K562 (cell line): Measurements from ENCODE around the gene CDC26. TPM values are rescaled to one million over a fixed set of nuclear protein-coding genes. Genes with fewer than 3 reads are reported as not detected.

ENCODE experiments used
- C11orf30 ChIP-seq: fragments of 450-650 bp; IDR thresholded peaks from 2 replicates; pipeline ENCODE4 v1.6.1; 2016; ENCODE audit warnings: low read depth, mild to moderate bottlenecking
- CBX1 ChIP-seq: sonication (generic); IDR thresholded peaks from 2 replicates; pipeline ENCODE4 v1.6.1; 2016; ENCODE audit warnings: antibody characterized with exemption, low read depth, mild to moderate bottlenecking
- EGR1 ChIP-seq: fragments of 450-650 bp; conservative IDR thresholded peaks from 2 replicates; pipeline ENCODE4 v1.6.1; 2017; ENCODE audit warnings: mild to moderate bottlenecking
- HCFC1 ChIP-seq: IDR thresholded peaks from 2 replicates; pipeline ENCODE4 v1.6.1; 2012; ENCODE audit warnings: low read depth, low read length, improper control_type of control experiment
- HDAC2 ChIP-seq: fragments of 450-650 bp; IDR thresholded peaks from 2 replicates; pipeline ENCODE4 v1.6.1; 2016; ENCODE audit warnings: mild to moderate bottlenecking
- IFI16 ChIP-seq: fragments of 250-450 bp; sonication (Bioruptor Pico); IDR thresholded peaks from 2 replicates; pipeline ENCODE4 v2.1.2; 2022; ENCODE audit warnings: mild to moderate bottlenecking, inconsistent platforms
- KLF6 ChIP-seq: fragments of 250-450 bp; sonication (Bioruptor Pico); IDR thresholded peaks from 2 replicates; pipeline ENCODE4 v1.4.0; 2020; ENCODE audit warnings: mild to moderate bottlenecking, moderate library complexity, borderline replicate concordance
- MEF2A ChIP-seq: IDR thresholded peaks from 2 replicates; pipeline ENCODE4 v1.6.1; 2011; ENCODE audit warnings: low read depth, mild to moderate bottlenecking, low read length, moderate library complexity; ENCODE audit not compliant: control insufficient read depth
- MTA3 ChIP-seq: fragments of 450-650 bp; formaldehyde crosslinking; IDR thresholded peaks from 2 replicates; pipeline ENCODE4 v1.6.1; 2017; ENCODE audit warnings: mild to moderate bottlenecking, borderline replicate concordance
- NBN ChIP-seq: fragments of 450-650 bp; IDR thresholded peaks from 2 replicates; pipeline ENCODE4 v1.6.1; 2016; ENCODE audit warnings: low read depth, mild to moderate bottlenecking
- NRF1 ChIP-seq, 2 experiments: fragments of 450-650 bp; IDR thresholded peaks in 1 of 2; conservative IDR thresholded peaks in 1 of 2; 2 replicates each; pipeline ENCODE4 v1.6.1; 2014; ENCODE audit warnings: mild to moderate bottlenecking in 2 of 2
- PML ChIP-seq: IDR thresholded peaks from 2 replicates; pipeline ENCODE4 v1.6.1; 2012; ENCODE audit warnings: low read length, inconsistent platforms
- POLR2AphosphoS2 ChIP-seq: IDR thresholded peaks from 2 replicates; pipeline ENCODE4 v1.6.1; 2012; ENCODE audit warnings: low read length, improper control_type of control experiment
- PRMT5 ChIP-seq: sonication (generic); formaldehyde crosslinking; IDR thresholded peaks from 2 replicates; pipeline ENCODE4 v1.5.0; 2020; ENCODE audit warnings: missing genetic modification reagents
- SMC3 ChIP-seq: conservative IDR thresholded peaks from 2 replicates; pipeline ENCODE4 v1.6.1; 2011; ENCODE audit warnings: low read depth, low read length, improper control_type of control experiment; ENCODE audit not compliant: insufficient read depth
- YBX1 ChIP-seq: fragments of 450-650 bp; IDR thresholded peaks from 2 replicates; pipeline ENCODE4 v1.7.1; 2016; ENCODE audit warnings: mild to moderate bottlenecking
- YY1 ChIP-seq, 3 experiments: IDR thresholded peaks; 2 replicates each; pipeline ENCODE4 v1.6.1; 2011; ENCODE audit warnings: low read length in 2 of 3, mild to moderate bottlenecking in 2 of 3, moderate library complexity in 2 of 3, borderline replicate concordance in 1 of 3, control low read depth in 1 of 3, low read depth in 1 of 3; ENCODE audit not compliant: insufficient read depth in 3 of 3, insufficient replicate concordance in 2 of 3, control insufficient read depth in 1 of 3, insufficient read length in 1 of 3; ENCODE audit errors: extremely low read depth in 1 of 3
- ZNF174 ChIP-seq: fragments of 250-450 bp; sonication (Bioruptor Pico); IDR thresholded peaks from 2 replicates; pipeline ENCODE4 v1.4.0; 2020; ENCODE audit warnings: mild to moderate bottlenecking
- polyA plus RNA-seq, 8 experiments: library from polyadenylated mRNA; depleted of rRNA in 4 of 8; stranded (reverse) in 5 of 8; unstranded in 3 of 8; fragments of >200 nt; fragmentation: Nextera tagmentation in 2 of 8; fragmentation: Illumina TruSeq in 1 of 8; extraction: Ambion mirVana in 2 of 8; extraction: Trizol in 1 of 8; gene quantifications; 2 replicates each; pipeline versions ENCODE4 v1.2.1 to v1.2.3, GENCODE V29; 2011 to 2014; ENCODE audit warnings: inconsistent platforms in 1 of 8, missing spikeins in 1 of 8
- total RNA-seq, 7 experiments: library from RNA; depleted of rRNA in 6 of 7; stranded (reverse); fragments of >200 nt in 6 of 7; fragmentation: Illumina TruSeq in 2 of 7; extraction: Trizol in 2 of 7; gene quantifications; 2 replicates each; pipeline versions ENCODE4 v1.2.1 to v1.2.3, GENCODE V29; 2011 to 2021; ENCODE audit warnings: low replicate concordance in 1 of 7
- TF ChIP-seq, protein P1 (sequence below): fragments of 450-650 bp; IDR thresholded peaks from 2 replicates; pipeline ENCODE4 v1.6.1; 2017; ENCODE audit warnings: antibody characterized with exemption
- TF ChIP-seq, protein P2 (sequence below): fragments of 200-800 bp; sonication (Bioruptor generic); IDR thresholded peaks from 2 replicates; pipeline ENCODE4 v1.6.1; 2017; ENCODE audit warnings: missing genetic modification characterization, missing compliant biosample characterization
- TF ChIP-seq, protein P3 (sequence below): fragments of 250-450 bp; sonication (Bioruptor Pico); IDR thresholded peaks from 2 replicates; pipeline ENCODE4 v1.9.0; 2021; ENCODE audit warnings: mild to moderate bottlenecking, inconsistent platforms

CDC26 gene
- total and polyA plus RNA-seq, 9 of the 15 experiments (the other 6 are each of a cell fraction or from before 2014, with no cell fraction given), result 33.0 to 147 (median 60.0) TPM

DNA sequence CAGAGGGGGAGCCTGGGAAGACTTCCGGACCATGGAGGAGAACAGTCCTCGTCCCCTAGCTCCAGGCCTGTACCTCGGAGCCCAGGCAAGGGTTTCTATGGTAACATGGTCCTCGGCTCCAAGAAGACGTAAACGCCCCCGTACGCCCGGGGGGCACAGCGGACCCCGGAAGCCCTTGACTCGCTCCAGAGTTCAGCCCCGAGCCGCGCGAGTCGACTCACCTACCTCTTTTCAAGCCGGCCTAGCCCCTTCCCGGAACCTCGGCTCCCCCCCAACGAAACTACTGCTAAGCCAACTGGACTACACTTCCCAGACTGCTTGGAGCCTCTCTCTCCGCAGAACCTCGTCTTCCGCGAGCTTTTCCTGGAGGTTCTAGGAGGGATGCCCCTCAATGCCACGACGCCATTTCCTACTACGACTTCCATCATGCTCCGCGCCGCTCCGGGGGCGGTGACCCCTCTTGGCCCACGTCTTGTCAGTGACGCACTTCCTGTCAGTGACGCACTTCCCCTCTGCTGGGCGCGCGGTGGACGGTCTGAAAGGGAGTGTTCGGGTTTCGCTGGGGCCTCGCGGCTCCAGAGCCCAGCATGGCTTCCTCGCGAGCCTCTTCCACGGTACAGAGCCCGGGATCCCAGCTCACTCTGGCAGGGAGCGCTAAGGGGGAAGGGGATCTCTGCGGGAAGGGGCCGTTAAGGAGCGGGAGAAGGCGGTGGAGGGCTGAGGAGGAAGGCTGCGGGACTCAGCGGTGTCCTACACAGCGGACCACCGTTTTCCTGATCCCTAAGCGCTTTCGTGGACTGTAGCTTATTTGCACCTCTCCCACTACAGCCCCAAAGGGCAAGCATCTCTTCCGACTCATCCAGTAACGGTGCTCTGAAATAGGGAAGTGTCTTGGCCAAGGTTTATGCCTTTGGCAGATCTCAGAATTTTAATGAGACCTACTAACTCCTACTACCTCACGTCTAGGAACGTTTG is at the start of gene CDC26, which contains the start of gene PRPF4 (continued):
- TF ChIP-seq, protein P1, sequence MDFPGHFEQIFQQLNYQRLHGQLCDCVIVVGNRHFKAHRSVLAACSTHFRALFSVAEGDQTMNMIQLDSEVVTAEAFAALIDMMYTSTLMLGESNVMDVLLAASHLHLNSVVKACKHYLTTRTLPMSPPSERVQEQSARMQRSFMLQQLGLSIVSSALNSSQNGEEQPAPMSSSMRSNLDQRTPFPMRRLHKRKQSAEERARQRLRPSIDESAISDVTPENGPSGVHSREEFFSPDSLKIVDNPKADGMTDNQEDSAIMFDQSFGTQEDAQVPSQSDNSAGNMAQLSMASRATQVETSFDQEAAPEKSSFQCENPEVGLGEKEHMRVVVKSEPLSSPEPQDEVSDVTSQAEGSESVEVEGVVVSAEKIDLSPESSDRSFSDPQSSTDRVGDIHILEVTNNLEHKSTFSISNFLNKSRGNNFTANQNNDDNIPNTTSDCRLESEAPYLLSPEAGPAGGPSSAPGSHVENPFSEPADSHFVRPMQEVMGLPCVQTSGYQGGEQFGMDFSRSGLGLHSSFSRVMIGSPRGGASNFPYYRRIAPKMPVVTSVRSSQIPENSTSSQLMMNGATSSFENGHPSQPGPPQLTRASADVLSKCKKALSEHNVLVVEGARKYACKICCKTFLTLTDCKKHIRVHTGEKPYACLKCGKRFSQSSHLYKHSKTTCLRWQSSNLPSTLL, result no peak
- TF ChIP-seq C11orf30 (peak; percentile 80), KLF6 (CRISPR knock-in tag) (no peak), MEF2A (0 out of 2 replicates have a peak, but pooled peaks have one; percentile 1), ZNF174 (CRISPR knock-in tag) (no peak), SMC3 (no peak), HDAC2 (peak; percentile 47; the same call in 1 of the 2 replicates), MTA3 (peak; percentile 56; the same call in 1 of the 2 replicates), IFI16 (CRISPR knock-in tag) (no peak), YY1 (IDR thresholded peaks at IDR 0.05; ENCODE audit: borderline replicate concordance in 1 of 3, control insufficient read depth in 1 of 3, extremely low read depth in 1 of 3, insufficient read depth in 3 of 3, insufficient read length in 1 of 3, insufficient replicate concordance in 2 of 3, low read depth in 1 of 3, low read length in 2 of 3) (peak; percentile 68 to 91 (median 81)), CBX1 (0 out of 2 replicates have a peak, but pooled peaks have one; percentile 40), HCFC1 (peak; percentile 94), EGR1 (peak; percentile 100), POLR2AphosphoS2 (peak; percentile 91; the same call in 1 of the 2 replicates), NRF1 (conservative IDR thresholded peaks at IDR 0.05 in 1 of 2, IDR thresholded peaks at IDR 0.05 in 1 of 2) (peak; percentile 62 to 73), NBN (peak; percentile 46; the same call in 1 of the 2 replicates), PRMT5 (CRISPR knock-in tag) (no peak), PML (peak; percentile 93), YBX1 (no peak)
- TF ChIP-seq, protein P2, sequence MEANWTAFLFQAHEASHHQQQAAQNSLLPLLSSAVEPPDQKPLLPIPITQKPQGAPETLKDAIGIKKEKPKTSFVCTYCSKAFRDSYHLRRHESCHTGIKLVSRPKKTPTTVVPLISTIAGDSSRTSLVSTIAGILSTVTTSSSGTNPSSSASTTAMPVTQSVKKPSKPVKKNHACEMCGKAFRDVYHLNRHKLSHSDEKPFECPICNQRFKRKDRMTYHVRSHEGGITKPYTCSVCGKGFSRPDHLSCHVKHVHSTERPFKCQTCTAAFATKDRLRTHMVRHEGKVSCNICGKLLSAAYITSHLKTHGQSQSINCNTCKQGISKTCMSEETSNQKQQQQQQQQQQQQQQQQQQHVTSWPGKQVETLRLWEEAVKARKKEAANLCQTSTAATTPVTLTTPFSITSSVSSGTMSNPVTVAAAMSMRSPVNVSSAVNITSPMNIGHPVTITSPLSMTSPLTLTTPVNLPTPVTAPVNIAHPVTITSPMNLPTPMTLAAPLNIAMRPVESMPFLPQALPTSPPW (CRISPR knock-in tag), result peak; percentile 85
- TF ChIP-seq, protein P3, sequence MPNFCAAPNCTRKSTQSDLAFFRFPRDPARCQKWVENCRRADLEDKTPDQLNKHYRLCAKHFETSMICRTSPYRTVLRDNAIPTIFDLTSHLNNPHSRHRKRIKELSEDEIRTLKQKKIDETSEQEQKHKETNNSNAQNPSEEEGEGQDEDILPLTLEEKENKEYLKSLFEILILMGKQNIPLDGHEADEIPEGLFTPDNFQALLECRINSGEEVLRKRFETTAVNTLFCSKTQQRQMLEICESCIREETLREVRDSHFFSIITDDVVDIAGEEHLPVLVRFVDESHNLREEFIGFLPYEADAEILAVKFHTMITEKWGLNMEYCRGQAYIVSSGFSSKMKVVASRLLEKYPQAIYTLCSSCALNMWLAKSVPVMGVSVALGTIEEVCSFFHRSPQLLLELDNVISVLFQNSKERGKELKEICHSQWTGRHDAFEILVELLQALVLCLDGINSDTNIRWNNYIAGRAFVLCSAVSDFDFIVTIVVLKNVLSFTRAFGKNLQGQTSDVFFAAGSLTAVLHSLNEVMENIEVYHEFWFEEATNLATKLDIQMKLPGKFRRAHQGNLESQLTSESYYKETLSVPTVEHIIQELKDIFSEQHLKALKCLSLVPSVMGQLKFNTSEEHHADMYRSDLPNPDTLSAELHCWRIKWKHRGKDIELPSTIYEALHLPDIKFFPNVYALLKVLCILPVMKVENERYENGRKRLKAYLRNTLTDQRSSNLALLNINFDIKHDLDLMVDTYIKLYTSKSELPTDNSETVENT, result peak; percentile 85
